SK-N-SH treated with all-trans-retinoic acid at 6 μM for 48 hours (cell line): ENCODE results near the gene MAP7D2.

Experiments
- ATAC-seq: fragments of 200-7000 bp; cut with Tn5 transposase; 3 replicates; pipeline ENCODE4 v1.9.1; 2020; ENCODE audit warnings: mild to moderate bottlenecking, moderate library complexity
- ARNTL ChIP-seq: fragments of 450-650 bp; formaldehyde crosslinking; IDR thresholded peaks from 2 replicates; pipeline ENCODE4 v1.5.0; 2020; ENCODE audit warnings: low read depth, mild to moderate bottlenecking, moderate library complexity, borderline replicate concordance
- BACH2 ChIP-seq: fragments of 250-450 bp; sonication (Bioruptor Pico); IDR thresholded peaks from 2 replicates; pipeline ENCODE4 v1.9.0; 2021; ENCODE audit warnings: mild to moderate bottlenecking, borderline replicate concordance
- CREB5 ChIP-seq: fragments of 250-450 bp; sonication (Bioruptor Pico); IDR thresholded peaks from 2 replicates; pipeline ENCODE4 v1.5.1; 2020; ENCODE audit warnings: low read depth, mild to moderate bottlenecking, moderate library complexity
- CSDC2 ChIP-seq: fragments of 250-450 bp; sonication (Bioruptor Pico); IDR thresholded peaks from 2 replicates; pipeline ENCODE4 v1.5.0; 2020; ENCODE audit warnings: mild to moderate bottlenecking, moderate library complexity
- CSRNP3 ChIP-seq: fragments of 250-450 bp; sonication (Bioruptor Pico); IDR thresholded peaks from 2 replicates; pipeline ENCODE4 v1.5.1; 2021; ENCODE audit warnings: mild to moderate bottlenecking, moderate library complexity
- ESRRG ChIP-seq: fragments of 250-450 bp; sonication (Bioruptor Pico); IDR thresholded peaks from 2 replicates; pipeline ENCODE4 v1.6.1; 2021; ENCODE audit warnings: mild to moderate bottlenecking
- GLIS3 ChIP-seq: fragments of 250-450 bp; sonication (Bioruptor Pico); IDR thresholded peaks from 2 replicates; pipeline ENCODE4 v1.5.0; 2020; ENCODE audit warnings: mild to moderate bottlenecking, moderate library complexity
- ISL1 ChIP-seq: fragments of 250-450 bp; sonication (Bioruptor Pico); IDR thresholded peaks from 2 replicates; pipeline ENCODE4 v2.1.2; 2022; ENCODE audit warnings: mild to moderate bottlenecking, moderate library complexity
- PATZ1 ChIP-seq: fragments of 250-450 bp; sonication (Bioruptor Pico); IDR thresholded peaks from 2 replicates; pipeline ENCODE4 v1.8.0; 2020; ENCODE audit warnings: mild to moderate bottlenecking, moderate library complexity, borderline replicate concordance
- PPARA ChIP-seq: fragments of 250-450 bp; sonication (Bioruptor Pico); IDR thresholded peaks from 2 replicates; pipeline ENCODE4 v1.5.0; 2020; ENCODE audit warnings: mild to moderate bottlenecking, borderline replicate concordance
- RARB ChIP-seq: fragments of 250-450 bp; sonication (Bioruptor Pico); IDR thresholded peaks from 2 replicates; pipeline ENCODE4 v1.8.0; 2021; ENCODE audit warnings: mild to moderate bottlenecking, moderate library complexity
- SNAI2 ChIP-seq: fragments of 250-450 bp; sonication (Bioruptor Pico); IDR thresholded peaks from 2 replicates; pipeline ENCODE4 v1.5.0; 2020; ENCODE audit warnings: mild to moderate bottlenecking, moderate library complexity
- TCF4 ChIP-seq: fragments of 250-450 bp; sonication (Bioruptor Pico); IDR thresholded peaks from 2 replicates; pipeline ENCODE4 v1.8.0; 2021; ENCODE audit warnings: mild to moderate bottlenecking, moderate library complexity, borderline replicate concordance
- TOX ChIP-seq: fragments of 250-450 bp; sonication (Bioruptor Pico); IDR thresholded peaks from 2 replicates; pipeline ENCODE4 v1.8.0; 2021; ENCODE audit warnings: mild to moderate bottlenecking, moderate library complexity, borderline replicate concordance
- TSHZ2 ChIP-seq: fragments of 250-450 bp; sonication (Bioruptor Pico); IDR thresholded peaks from 2 replicates; pipeline ENCODE4 v1.5.0; 2020; ENCODE audit warnings: mild to moderate bottlenecking, moderate library complexity
- ZFP3 ChIP-seq: fragments of 250-450 bp; sonication (Bioruptor Pico); IDR thresholded peaks from 2 replicates; pipeline ENCODE4 v1.5.0; 2020; ENCODE audit warnings: mild to moderate bottlenecking, moderate library complexity
- ZFP30 ChIP-seq: fragments of 450-650 bp; formaldehyde crosslinking; IDR thresholded peaks from 2 replicates; pipeline ENCODE4 v1.5.0; 2022; ENCODE audit warnings: mild to moderate bottlenecking, moderate library complexity
- ZNF565 ChIP-seq: fragments of 450-650 bp; formaldehyde crosslinking; conservative IDR thresholded peaks from 2 replicates; pipeline ENCODE4 v1.5.0; 2020; ENCODE audit warnings: low read depth, mild to moderate bottlenecking, moderate library complexity
- ZNF70 ChIP-seq: fragments of 450-650 bp; formaldehyde crosslinking; IDR thresholded peaks from 2 replicates; pipeline ENCODE4 v1.5.0; 2020; ENCODE audit warnings: mild to moderate bottlenecking, moderate library complexity
- ZNF8 ChIP-seq: fragments of 450-650 bp; formaldehyde crosslinking; IDR thresholded peaks from 2 replicates; pipeline ENCODE4 v1.5.0; 2020; ENCODE audit warnings: mild to moderate bottlenecking, moderate library complexity

The MAP7D2 gene

GRCh38 chrX:20016616-20016945 lies 100.1 kb downstream of the MAP7D2 start (continued):
- no peak for TF ChIP-seq TSHZ2 (CRISPR knock-in tag)

GRCh38 chrX:20015945-20016615 lies 100.6 kb downstream of the MAP7D2 start:
- ATAC-seq, result peak; percentile 84
- TF ChIP-seq ISL1 (CRISPR knock-in tag), result no peak
- no peak for TF ChIP-seq SNAI2 (CRISPR knock-in tag)
- TF ChIP-seq PATZ1 (CRISPR knock-in tag), result no peak
- TF ChIP-seq BACH2 (CRISPR knock-in tag), result no peak
- TF ChIP-seq ARNTL (CRISPR knock-in tag), result no peak
- no peak for TF ChIP-seq TCF4 (CRISPR knock-in tag)
- no peak for TF ChIP-seq ZNF70 (CRISPR knock-in tag)
- no peak for TF ChIP-seq CSRNP3
- no peak for TF ChIP-seq ESRRG (CRISPR knock-in tag)
- no peak for TF ChIP-seq PPARA
- no peak for TF ChIP-seq GLIS3 (CRISPR knock-in tag)
- no peak for TF ChIP-seq CSDC2
- no peak for TF ChIP-seq TOX (CRISPR knock-in tag)
- TF ChIP-seq, all 23 proteins: peak for 0

- ATAC-seq, result no peak
- TF ChIP-seq BACH2 (CRISPR knock-in tag) (no peak), ZFP3 (CRISPR knock-in tag) (no peak)
These were observed 101.3 kb downstream of the MAP7D2 start for GRCh38 chrX:20015422-20015821.

- TF ChIP-seq ESRRG (CRISPR knock-in tag) (no peak), ARNTL (CRISPR knock-in tag) (no peak), TSHZ2 (CRISPR knock-in tag) (no peak), ZNF8 (CRISPR knock-in tag) (no peak), ZFP30 (CRISPR knock-in tag) (no peak), ZNF565 (no peak), CREB5 (CRISPR knock-in tag) (no peak), ZFP3 (CRISPR knock-in tag) (no peak), RARB (no peak), ISL1 (CRISPR knock-in tag) (no peak), TCF4 (CRISPR knock-in tag) (no peak)
- no peak for ATAC-seq
These were observed 105.1 kb downstream of the MAP7D2 start for GRCh38 chrX:20011608-20012007.
